Upper lobe of right lung (tissue), 1 donor: ENCODE data around the gene SHANK3. TPM values are rescaled to one million over a fixed set of nuclear protein-coding genes. Genes with fewer than 3 reads are reported as not detected.
A peak's percentile ranks its signal among the peaks of the same experiment; 100 is the strongest.

Source experiments
- ATAC-seq: fragments of 200-7000 bp; cut with Tn5 transposase; one replicate; pipeline ENCODE4 v1.9.1; 2020; ENCODE audit warnings: mild to moderate bottlenecking, moderate library complexity
- DNase-seq: peaks from one replicate; pipeline ENCODE4 v3.0.0-alpha.2; 2020
- H3K27ac ChIP-seq: fragments of 200-600 bp; one replicate; pipeline ENCODE4 v1.8.0; 2022
- H3K27me3 ChIP-seq: fragments of 200-600 bp; one replicate; pipeline ENCODE4 v1.8.0; 2022; ENCODE audit warnings: mild to moderate bottlenecking
- H3K36me3 ChIP-seq: fragments of 200-600 bp; one replicate; pipeline ENCODE4 v1.8.0; 2022
- H3K4me1 ChIP-seq: fragments of 200-600 bp; one replicate; pipeline ENCODE4 v1.8.0; 2022
- H3K4me3 ChIP-seq: fragments of 200-600 bp; one replicate; pipeline ENCODE4 v1.8.0; 2022; ENCODE audit warnings: mild to moderate bottlenecking
- H3K9me3 ChIP-seq: fragments of 200-600 bp; one replicate; pipeline ENCODE4 v1.8.0; 2022
- CTCF ChIP-seq: fragments of 200-600 bp; IDR thresholded peaks from one replicate; pipeline ENCODE4 v1.8.0; 2022; ENCODE audit warnings: antibody characterized with exemption
- intact Hi-C: fragments of 100-400 bp; cut with DNase I; formaldehyde crosslinking; loops from one replicate; pipeline ENCODE4 v1.11.0; 2022
- total RNA-seq: library from RNA; stranded (reverse); fragmentation: NEBNext Ultra II Directional; extraction: Animal tissue kit (Norgen Biotek cat#: 25700); gene quantifications from one replicate; pipeline ENCODE4 v1.2.1, GENCODE V29; 2021
- donor health status: DM: no; HTN: yes; CAD: no; lungs with severe emphysema.

SHANK3 gene
- total RNA-seq, 1 donor from 2014 or later: 59.9 TPM

- intact Hi-C loops: no loop called here
- no peak for ATAC-seq
- Histone ChIP-seq H3K27me3 (no peaks in the 10 kb centered on the region), H3K27ac (no peak overlapping the region), H3K4me3 (no peak overlapping the region), H3K4me1 (peaks cover 4% of the 10 kb centered on the region), H3K9me3 (no peaks in the 10 kb centered on the region), H3K36me3 (no peaks in the 10 kb centered on the region)
- TF ChIP-seq CTCF: no peak
- peak; percentile 46 for DNase-seq
Measured at GRCh38 chr22:50710221-50710620, 37.6 kb downstream of the SHANK3 start.

- TF ChIP-seq CTCF: no peak
- Histone ChIP-seq H3K36me3 (no peaks in the 10 kb centered on the region), H3K27ac (no peak overlapping the region), H3K4me1 (peaks cover 4% of the 10 kb centered on the region), H3K4me3 (no peak overlapping the region), H3K9me3 (no peaks in the 10 kb centered on the region), H3K27me3 (no peaks in the 10 kb centered on the region)
- peak; percentile 46 for DNase-seq
- no peak for ATAC-seq
- intact Hi-C loops: no loop called here
Measured at GRCh38 chr22:50710886-50711285, 38.3 kb downstream of the SHANK3 start.

DNA sequence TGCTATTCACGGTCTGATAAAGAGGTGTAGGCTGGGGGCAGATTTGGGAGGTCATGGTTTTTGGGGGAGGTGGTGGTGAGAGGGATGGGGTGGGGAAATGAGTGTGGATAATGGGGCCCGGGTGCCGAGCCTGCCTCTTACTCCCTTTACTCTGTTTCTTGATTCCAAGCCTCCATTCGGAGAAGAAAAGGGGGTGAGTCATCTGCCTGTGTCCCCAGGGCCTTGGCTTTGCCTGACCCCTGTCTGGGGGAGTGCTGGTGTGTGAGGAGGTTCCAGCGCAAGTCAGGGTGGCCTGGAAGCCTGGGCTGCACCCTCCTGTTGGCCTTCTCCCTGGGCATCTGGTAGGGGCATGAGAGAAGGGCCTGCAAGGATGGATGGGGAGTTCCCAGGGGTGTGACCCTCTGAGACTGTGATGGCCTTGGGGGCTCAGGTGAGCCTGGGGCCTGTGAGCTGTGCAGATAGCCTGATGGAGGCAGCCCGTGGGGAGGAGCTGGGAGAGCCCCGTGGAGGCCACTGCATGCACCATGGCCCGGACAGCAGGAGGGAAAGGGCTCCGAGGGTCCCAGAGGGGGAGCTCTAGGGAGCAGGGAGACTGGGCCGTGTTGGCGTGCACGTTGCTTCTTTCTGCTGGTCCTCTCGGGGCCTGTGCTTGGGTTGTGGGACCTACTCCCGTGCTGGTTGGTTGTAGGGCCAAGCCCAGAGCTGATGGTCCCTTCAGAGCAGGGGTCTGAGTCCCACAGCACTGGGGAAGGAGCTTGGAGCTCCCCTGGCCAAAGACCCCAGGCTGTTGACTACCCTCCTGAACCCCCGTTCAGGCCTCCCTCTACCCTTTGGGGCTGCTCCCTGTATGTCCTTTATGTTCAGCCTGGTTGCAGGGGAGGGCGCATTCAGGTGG lies 39.1 kb downstream of the SHANK3 start:
- no peaks in the 10 kb centered on the region for H3K27me3 ChIP-seq
- H3K4me3 ChIP-seq: no peak overlapping the region
- peaks cover 4% of the 10 kb centered on the region for H3K4me1 ChIP-seq
- no peak for TF ChIP-seq CTCF
- H3K36me3 ChIP-seq: no peaks in the 10 kb centered on the region
- no peaks in the 10 kb centered on the region for H3K9me3 ChIP-seq
- no peak overlapping the region for H3K27ac ChIP-seq
- DNase-seq: peak; percentile 53
- no peak for ATAC-seq
- intact Hi-C loops: no loop called here

DNA sequence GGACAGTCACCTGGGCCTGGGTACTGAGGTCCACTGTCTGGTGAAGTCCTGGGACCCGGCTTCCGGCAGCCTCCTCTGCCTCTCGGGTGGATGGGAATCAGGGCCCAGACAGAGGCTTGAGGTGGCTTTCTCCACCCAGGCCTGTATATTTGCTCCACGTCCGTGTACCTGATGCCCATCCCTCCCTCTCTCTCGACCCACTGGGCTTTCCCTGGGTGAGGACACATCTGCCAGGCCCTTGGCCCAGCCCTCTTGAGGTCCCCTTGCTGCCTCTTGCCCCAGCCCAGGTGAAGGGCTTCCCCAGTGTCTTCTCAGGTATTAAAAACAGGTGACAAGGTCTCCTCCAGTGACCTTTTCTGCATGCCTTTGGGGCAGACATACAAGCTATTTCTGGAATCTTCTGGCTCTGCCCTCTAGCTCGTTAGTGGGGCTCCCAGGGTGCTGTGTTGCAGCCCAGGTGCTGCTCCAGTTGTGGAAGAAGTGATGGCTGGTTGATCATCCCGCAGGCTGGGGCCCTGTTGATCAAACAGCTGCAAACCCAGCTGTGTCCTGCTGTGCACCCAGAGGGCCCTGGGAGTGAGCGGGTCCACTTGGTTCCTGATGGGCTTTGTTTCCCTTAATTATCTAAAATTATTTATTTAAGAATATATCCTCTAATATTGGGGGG lies 39.9 kb downstream of the SHANK3 start:
- ATAC-seq: no peak

GRCh38 chr22:50713008-50713385 lies 40.4 kb downstream of the SHANK3 start:
- intact Hi-C loops: no loop called here
- Histone ChIP-seq H3K27ac (no peak overlapping the region), H3K27me3 (no peaks in the 10 kb centered on the region), H3K4me1 (peaks cover 4% of the 10 kb centered on the region), H3K9me3 (no peaks in the 10 kb centered on the region), H3K4me3 (no peak overlapping the region), H3K36me3 (no peaks in the 10 kb centered on the region)
- no peak for TF ChIP-seq CTCF
- DNase-seq: peak; percentile 55
- ATAC-seq: no peak

More for the DNA sequence above, 39.9 kb downstream of the SHANK3 start:
- peak; percentile 56 for DNase-seq
- Histone ChIP-seq H3K4me1 (peaks cover 4% of the 10 kb centered on the region), H3K27me3 (no peaks in the 10 kb centered on the region), H3K36me3 (no peaks in the 10 kb centered on the region), H3K27ac (no peak overlapping the region), H3K4me3 (no peak overlapping the region), H3K9me3 (no peaks in the 10 kb centered on the region)
- no peak for TF ChIP-seq CTCF
- intact Hi-C loops: no loop called here
